ENCODE data around the gene TMEM256.
"Not testable (repeated sequence)": the region's sequence is repeated elsewhere in the genome, so short reads cannot be mapped to it uniquely, and the experiment has no call there.

The TMEM256 gene

DNA sequence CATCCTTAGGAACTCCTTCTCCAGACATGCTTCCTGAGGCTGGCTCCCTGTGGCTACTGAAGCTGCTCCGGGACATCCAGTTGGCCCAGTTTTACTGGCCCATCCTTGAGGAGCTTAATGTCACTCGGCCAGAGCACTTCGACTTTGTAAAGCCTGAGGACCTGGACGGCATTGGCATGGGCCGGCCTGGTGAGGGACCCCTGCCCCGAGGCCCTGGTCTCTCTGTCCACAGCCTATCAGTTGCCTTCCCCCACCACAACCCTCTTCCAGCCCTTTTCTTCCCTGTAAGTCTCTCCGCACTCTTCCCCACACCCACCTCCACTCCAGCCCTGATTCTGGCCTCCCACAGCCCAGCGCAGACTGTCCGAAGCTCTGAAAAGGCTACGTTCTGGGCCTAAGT, 21.0 kb downstream of the TMEM256 start:
- DNase-seq, result no peak

DNA sequence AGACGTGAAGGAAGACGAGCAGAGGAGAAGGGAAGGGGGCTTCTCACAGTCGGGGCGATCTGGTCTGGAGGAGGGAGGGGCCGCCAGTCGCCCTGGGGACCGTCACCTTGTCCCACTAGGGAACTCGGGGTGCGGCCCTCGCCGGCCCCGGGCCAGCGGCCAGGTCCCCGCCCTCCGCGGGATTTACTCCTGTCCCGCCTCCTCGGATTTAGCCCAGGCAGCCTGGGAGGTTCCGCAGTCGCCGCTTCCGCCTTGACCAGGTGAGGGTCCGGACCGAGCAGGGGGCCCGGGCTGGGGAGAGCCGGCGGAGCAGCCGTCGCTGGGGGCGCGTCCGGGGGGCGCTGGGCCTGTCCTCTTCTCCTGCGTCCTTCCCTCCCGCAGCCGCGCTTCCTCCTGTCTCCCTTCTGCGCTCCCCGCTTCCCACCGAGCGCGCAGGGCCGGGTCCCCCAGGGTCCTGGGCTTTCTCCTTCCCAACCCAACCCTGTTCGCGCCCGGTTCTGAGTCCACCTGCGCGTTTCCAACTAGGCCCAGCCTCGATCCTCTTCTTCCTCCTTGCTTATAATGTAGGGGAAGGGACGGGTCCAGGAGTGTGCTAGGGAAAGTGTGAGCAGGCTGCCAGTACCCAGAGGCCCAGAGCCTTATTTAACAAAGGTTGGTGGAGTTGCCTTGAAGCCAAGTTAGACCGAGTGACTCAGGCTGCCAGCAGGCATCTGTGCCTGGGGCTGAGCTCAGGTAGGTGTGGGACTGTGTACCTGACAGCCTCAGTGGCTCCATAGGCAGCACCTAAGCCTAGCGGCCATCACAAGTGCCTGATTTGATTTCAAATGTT, 22.8 kb downstream of the TMEM256 start, which contains the start of gene TNK1:
TSS of gene TNK1 (plus strand) at position 235 of the 829 bp plus-strand sequence. CDS start 1,838 bp downstream, outside the sequence.
- no peak for DNase-seq

DNA sequence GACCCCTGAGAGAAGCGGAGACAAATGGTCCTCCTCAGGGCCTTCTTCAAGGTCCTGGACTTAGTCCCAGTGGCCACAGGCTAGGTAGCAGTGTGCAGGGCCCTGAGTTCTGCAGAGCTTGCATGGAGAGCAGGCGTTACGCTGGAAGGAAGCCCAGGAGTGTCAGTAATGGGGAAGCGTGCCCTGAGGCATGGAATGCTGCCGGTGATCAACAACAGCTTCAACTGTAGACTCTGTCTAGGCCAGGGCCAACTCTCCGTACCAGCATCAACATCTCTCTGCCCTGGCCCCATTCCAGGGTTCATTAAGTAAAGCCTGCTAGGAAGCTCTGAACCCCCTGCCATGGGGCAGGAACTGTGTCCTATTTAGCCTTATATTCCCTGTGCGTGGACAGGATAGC, 23.6 kb downstream of the TMEM256 start:
- DNase-seq, result no peak

DNA sequence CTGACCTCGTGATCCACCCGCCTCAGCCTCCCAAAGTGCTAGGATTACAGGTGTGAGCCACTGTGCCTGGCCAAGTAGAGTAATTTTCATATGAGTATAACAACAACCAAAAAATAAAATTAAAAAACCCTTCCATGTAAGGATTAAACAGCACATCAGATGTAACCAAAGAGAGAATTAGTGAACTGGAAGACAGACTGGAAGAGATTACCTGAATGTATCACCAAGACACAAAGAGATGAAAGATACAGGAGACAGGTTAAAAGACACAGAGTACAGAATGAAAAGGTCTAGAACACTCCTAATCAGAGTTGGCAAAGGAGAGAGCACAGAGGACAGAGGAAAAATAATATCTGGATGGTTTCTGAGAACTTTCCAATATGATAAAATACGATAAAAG, 24.8 kb downstream of the TMEM256 start:
- no peak for DNase-seq

DNA sequence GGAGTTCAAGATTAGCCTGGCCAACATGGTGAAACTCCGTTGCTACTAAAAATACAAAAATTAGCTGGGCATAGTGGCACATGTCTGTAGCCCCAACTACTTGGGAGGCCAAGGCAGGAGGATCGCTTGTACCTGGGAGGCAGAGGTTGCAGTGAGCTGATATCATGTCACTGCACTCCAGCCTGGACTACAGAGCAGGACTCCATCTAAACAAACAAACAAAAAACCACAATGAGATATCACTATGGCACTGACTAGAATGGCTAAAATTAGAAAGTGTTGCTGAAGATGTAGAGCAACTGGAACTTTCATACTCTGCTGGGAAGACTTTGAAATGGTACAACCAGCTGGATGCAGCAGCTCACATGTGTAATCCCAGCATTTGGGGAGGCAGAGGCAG, 29.5 kb downstream of the TMEM256 start:
- no peak for DNase-seq

DNA sequence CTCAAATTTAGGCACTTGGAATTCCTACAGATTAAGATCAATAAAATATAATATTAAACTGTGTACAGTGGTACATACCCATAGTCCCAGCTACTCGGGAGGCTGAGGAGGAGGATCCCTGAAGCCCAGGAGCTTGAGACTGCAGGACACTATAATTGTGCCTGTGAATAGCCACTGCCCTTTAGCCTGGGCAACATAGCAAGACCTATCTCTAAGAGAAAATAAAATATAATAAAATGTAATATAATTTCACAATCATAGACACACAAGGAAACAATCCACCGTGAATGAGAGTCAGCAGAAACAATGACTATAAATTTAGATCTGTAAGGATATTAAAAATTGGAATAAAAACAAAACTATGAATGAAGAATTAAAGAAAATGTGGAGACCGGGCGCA, 33.0 kb downstream of the TMEM256 start:
- DNase-seq, result no peak

DNA sequence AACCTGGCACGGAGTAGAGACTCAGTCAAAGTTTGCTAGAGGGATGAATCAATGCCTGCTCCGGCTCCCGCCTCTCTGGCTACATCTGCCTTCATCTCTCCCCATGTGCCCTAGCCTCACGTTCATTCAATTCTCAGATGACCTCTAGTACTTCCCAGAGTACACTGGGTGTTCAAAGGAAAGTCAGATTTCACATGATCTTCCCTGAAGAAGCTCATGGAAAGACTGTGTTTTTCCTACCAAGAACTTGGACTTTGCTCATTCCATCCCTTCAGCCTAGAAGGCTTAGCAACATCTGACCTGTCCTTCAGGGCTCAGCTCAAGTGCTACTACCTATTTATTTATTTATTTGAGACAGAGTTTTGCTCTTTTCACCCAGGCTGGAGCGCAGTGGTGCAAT, 34.1 kb downstream of the TMEM256 start:
- no peak for DNase-seq

DNA sequence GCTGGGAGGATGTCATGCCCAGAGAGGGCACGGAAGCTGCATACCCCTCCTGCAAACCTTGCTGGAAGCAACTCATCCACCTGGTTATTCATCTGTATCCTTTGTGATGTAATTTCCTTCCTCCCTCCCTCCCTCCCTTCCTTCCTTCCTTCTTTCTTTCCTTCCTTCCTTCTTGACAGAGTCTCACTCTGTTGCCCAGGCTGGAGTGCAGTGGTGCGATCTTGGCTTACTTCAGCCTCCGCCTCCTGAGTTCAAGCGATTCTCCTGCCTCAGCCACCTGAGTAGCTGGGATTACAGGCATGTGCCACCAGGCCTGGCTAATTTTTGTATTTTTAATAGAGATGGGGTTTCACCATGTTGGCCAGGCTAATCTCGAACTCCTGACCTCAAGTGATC, 35.3 kb downstream of the TMEM256 start:
- not testable (repeated sequence) for DNase-seq

DNA sequence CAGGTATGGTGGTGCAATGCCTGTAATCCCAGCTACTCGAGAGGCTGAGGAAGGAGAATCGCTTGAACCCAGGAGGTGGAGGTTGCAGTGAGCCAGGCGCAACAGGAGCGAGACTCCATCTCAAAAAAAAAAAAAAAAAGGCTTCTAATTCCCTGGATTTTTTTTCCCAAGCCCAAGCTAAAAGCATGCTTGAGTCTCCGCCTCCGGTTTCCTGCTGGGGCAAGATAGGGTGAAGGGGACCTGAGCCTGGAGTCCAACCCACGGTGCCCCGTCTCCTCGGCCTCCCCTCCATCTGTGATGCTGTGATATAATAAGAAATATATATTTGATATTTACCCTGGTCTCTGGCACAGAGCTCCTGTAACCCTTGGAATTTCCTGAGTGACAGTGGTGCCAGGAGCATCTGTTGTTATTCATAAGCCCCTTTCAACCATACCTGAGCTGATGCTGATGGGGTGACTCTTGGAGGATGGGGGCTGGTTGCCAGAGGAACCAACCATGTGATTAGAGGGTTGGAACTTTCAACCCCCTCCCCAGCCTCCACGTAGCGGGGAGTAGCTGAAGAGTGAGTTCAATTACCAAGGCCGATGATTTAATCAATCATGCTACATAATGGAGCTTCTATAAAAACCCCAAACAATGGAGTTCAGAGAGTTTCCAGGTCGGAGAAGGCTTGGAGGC, 35.8 kb downstream of the TMEM256 start:
- no peak for DNase-seq

DNA sequence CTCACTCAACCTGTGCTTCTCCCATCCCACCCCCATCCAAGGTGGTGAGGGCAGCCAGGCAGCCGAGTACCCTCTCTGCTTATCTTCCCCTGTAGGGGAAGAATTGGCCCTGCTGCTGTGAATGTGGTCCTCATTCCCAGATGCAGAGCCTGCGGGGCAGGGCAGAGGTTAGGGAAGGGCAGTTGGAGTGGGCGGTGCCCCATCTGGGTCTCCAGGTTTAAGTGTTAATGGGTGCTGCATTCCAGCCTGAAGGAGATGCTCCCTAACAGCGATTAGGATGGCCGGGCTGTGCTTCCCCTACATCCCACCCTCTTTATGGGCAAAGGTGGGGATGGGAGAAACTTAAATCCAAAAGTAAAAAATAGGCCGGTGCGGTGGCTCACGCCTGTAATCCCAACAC, 36.8 kb downstream of the TMEM256 start:
- no peak for DNase-seq

DNA sequence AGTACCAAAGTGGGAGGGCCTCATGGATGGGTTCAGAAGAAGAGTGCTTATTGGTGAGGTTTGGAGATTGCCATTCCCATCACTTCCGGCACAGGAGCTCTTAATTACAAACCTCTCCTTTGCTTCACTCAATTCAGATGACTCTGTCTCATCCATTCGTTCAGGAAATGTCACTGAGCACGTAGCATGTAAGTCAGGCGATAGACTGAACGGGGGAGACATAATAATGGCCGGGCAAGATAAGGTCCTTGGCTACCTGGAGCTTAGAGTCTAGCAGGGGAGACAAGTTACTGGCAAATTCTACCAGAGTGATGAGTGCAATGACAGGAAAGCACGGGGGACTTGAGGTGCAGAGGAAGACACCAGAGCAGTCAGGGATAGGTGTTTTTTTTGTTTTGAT, 37.9 kb downstream of the TMEM256 start:
- not testable (repeated sequence) for DNase-seq

DNA sequence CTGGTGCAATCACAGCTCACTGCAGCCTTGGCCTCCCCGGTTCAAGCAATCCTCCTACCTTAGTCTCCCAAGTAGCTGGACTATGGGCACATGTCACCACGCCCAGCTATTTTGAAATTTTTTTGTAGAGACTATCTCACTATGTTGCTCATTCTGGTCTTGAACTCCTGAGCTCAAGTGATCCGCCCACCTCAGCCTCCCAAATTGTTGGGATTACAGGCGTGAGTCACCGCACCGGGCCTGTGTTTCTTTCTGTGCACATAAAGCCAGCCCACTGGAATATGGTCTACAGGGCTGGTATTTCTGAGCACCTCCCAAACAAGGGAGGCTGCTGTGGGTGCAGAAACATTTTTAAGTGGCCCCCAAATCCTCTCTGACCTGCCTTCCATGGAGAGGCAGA, 40.6 kb downstream of the TMEM256 start:
- no peak for DNase-seq

DNA sequence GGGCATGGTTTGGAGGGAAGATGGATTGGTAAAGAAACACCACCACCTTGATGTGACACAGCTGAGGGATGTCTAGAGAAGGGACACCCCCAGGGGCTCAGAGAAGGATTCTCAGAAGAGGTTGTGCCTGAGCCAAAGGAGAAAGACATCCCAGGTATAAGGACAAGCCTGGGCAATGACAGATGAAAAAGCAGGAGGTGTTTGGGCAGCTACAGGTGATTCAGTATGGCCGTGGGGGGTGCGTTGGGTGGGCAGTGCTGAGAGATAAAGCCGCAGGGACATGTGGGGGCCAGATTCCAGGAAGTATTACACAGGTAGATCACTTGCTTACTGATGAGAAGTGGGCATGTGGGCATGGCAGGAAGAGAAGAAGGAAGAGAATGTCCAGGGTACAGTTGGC, 42.0 kb downstream of the TMEM256 start:
- DNase-seq, result no peak

DNA sequence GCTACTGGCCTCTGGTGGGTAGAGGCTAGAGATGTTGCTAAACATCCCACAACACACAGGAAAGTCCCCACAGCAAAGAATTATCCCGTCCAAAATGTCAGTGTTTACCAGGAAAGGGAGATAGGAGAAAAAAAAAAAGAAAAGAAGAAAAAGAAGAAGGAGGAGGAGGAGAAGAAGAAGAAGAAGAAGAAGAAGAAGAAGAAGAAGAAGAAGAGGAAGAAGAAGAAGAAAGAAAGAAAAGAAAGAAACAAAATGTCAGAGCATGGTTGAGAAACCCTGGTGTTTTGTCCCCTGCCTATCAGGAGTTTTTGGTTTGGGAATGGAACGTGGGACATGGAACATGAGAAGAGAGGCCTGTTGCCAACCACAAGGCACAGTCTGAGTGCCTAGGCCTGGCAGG, 46.5 kb downstream of the TMEM256 start:
- DNase-seq, result no peak

DNA sequence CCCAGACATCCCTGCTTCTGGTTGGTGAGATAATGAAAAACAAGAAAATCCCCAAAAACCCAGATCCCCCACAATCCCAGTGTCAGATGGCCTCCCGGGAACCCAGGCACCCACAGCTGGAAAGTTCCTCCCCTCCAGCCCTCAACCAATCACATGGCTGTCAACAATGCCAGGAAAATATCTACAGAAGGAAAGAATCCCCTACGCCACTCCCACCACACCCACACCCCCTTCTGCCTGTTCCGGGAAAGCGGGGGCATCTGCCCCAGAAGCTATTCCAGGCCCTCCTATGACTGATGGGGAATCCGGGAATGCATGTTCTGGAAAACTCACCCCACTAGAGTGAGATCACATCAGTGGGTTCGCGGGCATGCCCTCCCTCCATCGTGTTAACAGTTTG, 47.1 kb downstream of the TMEM256 start:
- no peak for DNase-seq

DNA sequence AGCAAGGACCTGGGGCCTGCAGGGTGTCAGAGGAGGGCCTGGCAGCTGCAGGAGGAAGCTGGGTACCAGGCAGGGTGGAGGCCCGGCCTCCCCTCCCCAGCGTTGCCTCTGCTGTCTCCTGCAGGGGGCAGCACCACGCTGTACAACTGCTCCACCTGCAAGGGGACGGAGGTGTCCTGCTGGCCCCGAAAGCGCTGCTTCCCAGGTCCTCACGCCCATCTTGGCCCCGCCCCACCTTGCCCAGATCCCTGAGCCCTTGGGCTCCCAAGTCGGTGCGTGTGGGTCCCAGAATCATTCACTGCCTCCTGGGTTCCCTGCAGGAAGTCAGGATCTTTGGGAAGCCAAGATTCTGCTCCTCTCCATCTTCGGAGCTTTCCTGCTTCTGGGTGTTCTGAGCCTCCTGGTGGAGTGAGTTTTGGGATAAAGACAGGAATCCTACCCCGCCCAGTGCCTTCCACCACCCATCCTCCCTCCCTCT, 47.8 kb downstream of the TMEM256 start:
- DNase-seq, result no peak

DNA sequence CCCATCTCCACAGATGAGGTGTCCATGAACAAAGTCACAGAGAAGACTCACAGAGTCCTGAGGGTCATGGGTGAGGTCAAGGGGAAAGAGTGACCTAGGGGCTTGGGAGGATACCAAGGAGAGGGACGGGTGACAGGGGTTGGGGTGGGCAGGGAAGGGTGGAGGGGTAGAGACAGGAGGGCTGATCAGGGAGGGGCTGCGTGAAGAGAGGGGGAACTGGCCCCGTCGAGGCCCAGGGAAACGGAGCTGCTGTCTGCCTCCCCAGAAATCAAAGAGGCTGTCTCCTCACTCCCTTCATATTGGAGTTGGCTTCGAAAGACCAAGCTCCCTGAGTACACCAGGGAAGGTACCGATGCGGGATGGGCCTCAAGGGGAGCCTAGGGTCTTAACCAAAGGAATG, 48.3 kb downstream of the TMEM256 start:
- DNase-seq, result no peak

DNA sequence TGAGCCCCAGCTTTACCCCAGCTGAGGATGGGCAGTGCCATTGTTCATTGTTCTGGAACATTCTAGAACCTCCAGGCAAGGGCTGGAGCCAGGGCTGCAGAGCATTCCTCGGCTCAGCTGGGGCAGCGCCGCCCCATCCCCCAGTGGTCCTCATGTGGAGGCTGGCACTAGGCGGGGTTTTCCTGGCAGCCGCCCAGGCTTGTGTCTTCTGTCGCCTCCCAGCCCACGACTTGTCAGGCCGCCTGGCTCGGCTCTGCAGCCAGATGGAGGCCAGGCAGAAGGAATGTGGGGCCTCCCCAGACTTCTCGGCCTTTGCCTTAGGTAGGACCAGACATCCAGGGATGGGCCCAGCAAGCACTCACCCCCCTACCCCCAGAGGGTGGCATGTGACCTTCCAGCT, 48.8 kb downstream of the TMEM256 start, which contains the start of gene TMEM95:
TSS of gene TMEM95 (plus strand) at position 104 of the 400 bp plus-strand sequence. CDS start at position 153, 49 bp downstream.
- DNase-seq, result no peak

DNA sequence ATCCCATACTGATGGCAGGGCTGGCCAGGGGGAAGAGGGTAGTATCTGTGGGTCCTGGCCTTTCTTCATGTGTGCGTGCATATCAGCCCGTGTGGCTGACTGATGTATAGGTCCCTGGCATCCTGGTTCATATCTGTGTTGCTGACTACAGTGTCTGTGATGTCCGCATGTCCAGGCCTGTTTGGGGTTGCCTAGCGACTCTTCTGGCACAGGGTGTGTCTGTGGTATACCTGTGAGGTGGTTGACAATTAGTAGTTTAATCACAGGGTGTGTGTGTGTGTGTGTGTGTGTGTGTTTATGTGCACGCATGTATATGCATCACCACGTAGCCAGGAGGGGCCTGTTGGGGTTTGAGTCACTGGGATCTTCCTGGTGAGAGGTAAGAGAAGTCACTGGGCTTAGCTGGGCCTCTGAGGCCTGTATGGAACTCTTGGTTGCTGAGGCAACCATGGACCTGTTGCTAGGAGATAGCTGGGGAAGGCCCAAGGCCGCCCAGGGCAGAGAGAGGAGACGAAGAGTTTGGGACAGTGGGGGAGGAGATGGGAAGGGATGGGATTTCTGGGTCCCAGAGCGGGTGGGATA, 49.5 kb downstream of the TMEM256 start:
- DNase-seq, result no peak

Data from GF-D8 (cell line).